CD4-positive, alpha-beta T cell (primary cell): ENCODE results near the gene CORO7. TPM values are rescaled to one million over a fixed set of nuclear protein-coding genes. Genes with fewer than 3 reads are reported as not detected.

Experiments
- ATAC-seq: fragments of 200-7000 bp; cut with Tn5 transposase; one replicate; pipeline ENCODE4 v1.10.0; 2022; ENCODE audit warnings: mild to moderate bottlenecking; ENCODE audit not compliant: poor library complexity
- CTCF ChIA-PET: fragments of 350-600 bp; sonication (Branson Sonifier 250); formaldehyde crosslinking; loops from one replicate; lab custom pipeline; 2021; ENCODE audit warnings: antibody characterized with exemption, inconsistent platforms; lab: Charles Lee
- POLR2A ChIA-PET: fragments of 350-600 bp; sonication (Branson Sonifier 250); formaldehyde crosslinking; loops from one replicate; lab custom pipeline; 2021; ENCODE audit warnings: antibody characterized with exemption, inconsistent platforms; lab: Charles Lee
- DNase-seq, 14 experiments: peaks; one replicate each; pipeline ENCODE4 v3.0.0-alpha.2; 2013 to 2020; ENCODE audit warnings: mixed read lengths in 2 of 14
- H3K27ac ChIP-seq, 2 donors: one replicate each; pipeline versions ENCODE4 v1.5.1 to v1.7.0; 2013; ENCODE audit warnings: low read length in 2 of 2, low read depth in 1 of 2, mild to moderate bottlenecking in 1 of 2
- H3K27me3 ChIP-seq, 2 experiments: 1 replicate in 1 of 2; 2 replicates in 1 of 2; pipeline versions ENCODE4 v1.6.1 to v1.7.0; 2013; ENCODE audit warnings: low read length in 2 of 2, control low read depth in 1 of 2, mild to moderate bottlenecking in 1 of 2, moderate library complexity in 1 of 2; ENCODE audit not compliant: insufficient read depth in 2 of 2, control insufficient read depth in 1 of 2
- H3K36me3 ChIP-seq: one replicate; pipeline ENCODE4 v1.6.1; 2013; ENCODE audit warnings: low read length, control low read depth; ENCODE audit not compliant: insufficient read depth
- H3K4me1 ChIP-seq: one replicate; pipeline ENCODE4 v1.6.1; 2013; ENCODE audit warnings: low read length, control low read depth; ENCODE audit not compliant: insufficient read depth
- H3K4me3 ChIP-seq: one replicate; pipeline ENCODE4 v1.5.1; 2013; ENCODE audit warnings: mild to moderate bottlenecking, low read length, moderate library complexity
- H3K9me3 ChIP-seq, 2 experiments: 1 replicate in 1 of 2; 2 replicates in 1 of 2; pipeline versions ENCODE4 v1.6.1 to v1.7.0; 2013; ENCODE audit warnings: low read length in 2 of 2, mild to moderate bottlenecking in 2 of 2, control low read depth in 1 of 2, moderate library complexity in 1 of 2; ENCODE audit not compliant: control insufficient read depth in 1 of 2, insufficient read depth in 1 of 2
- H3K27ac Mint-ChIP-seq: one replicate; pipeline ENCODE4 v1.8.0; 2020; ENCODE audit warnings: mixed read lengths
- H3K27me3 Mint-ChIP-seq: one replicate; pipeline ENCODE4 v1.8.0; 2021; ENCODE audit warnings: mixed read lengths
- H3K36me3 Mint-ChIP-seq: one replicate; pipeline ENCODE4 v1.8.0; 2021; ENCODE audit warnings: low read depth, mixed read lengths
- H3K4me1 Mint-ChIP-seq: one replicate; pipeline ENCODE4 v1.8.0; 2021; ENCODE audit warnings: low read depth, mixed read lengths
- H3K4me3 Mint-ChIP-seq: one replicate; pipeline ENCODE4 v1.8.0; 2020; ENCODE audit warnings: mild to moderate bottlenecking, mixed read lengths
- H3K9me3 Mint-ChIP-seq: one replicate; pipeline ENCODE4 v1.8.0; 2020; ENCODE audit warnings: mixed read lengths
- CTCF ChIP-seq: fragments of 200-600 bp; IDR thresholded peaks from one replicate; pipeline ENCODE4 v1.8.0; 2022; ENCODE audit warnings: antibody characterized with exemption, mild to moderate bottlenecking
- intact Hi-C, 2 experiments: fragments of 100-400 bp; cut with DNase I in 1 of 2; cut with micrococcal nuclease in 1 of 2; formaldehyde crosslinking; loops; one replicate each; pipeline versions ENCODE4 v1.15.1 to v1.9.0; 2023 to 2025; cut with DNase I, micrococcal nuclease
- total RNA-seq, 174 experiments: library from RNA in 2 of 174; stranded (reverse) in 2 of 174; gene quantifications; one replicate each; pipeline ENCODE4 v1.2.3 and lab custom pipeline; 2021 to 2026

Gene CORO7
- total RNA-seq, 2 experiments from 2014 or later = 801 to 805 TPM

DNA sequence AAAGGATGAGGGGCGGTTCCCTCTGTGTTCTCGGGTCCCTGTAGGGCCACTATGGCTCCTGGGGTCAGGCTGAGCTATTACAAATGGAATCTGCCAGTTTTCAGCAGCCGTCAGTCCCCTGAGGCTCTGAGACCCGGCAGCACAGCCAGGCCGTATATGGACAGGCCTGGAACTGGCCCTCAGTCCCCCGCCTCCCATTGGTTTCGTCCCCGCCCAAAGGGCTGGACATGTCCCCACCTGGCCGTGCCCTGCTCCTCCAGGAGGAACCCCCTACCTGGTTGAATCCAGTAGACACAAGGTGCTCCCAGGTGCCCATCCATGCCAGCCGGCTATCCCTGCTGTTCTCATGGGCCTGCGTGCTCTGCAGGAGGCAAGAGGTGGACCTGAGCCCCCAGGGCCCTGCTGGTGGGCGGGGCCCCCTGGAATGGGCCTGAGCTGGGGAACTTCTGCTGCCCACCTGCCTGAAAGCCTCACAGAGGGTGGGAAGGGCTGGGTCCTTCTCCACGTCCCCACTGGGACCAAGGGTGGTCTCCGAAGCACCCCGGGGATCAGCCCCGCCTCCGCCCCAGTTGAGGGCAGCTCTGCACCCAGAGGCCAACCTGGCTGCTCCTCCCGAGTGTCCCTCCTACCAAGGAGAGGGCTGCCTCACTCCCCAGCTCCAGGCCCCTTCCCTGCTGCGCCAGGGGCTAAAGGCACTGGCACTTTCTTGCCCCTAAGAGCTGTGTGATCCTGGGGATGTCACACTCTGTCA lies 27.9 kb downstream of the CORO7 start:
- H3K36me3 Mint-ChIP-seq = peaks cover 89% of the 10 kb centered on the region
- H3K4me1 Mint-ChIP-seq = no peaks in the 10 kb centered on the region
- DNase-seq = no peak
- POLR2A ChIA-PET = no interaction called here
- no peak for ATAC-seq
- peaks cover 97% of the 10 kb centered on the region for H3K36me3 ChIP-seq
- intact Hi-C loops = no loop called here
- H3K9me3 ChIP-seq = no peaks in the 10 kb centered on the region
- H3K27me3 ChIP-seq = no peaks in the 10 kb centered on the region
- no peak overlapping the region for H3K27ac Mint-ChIP-seq
- no peak for TF ChIP-seq CTCF
- no peaks in the 10 kb centered on the region for H3K9me3 Mint-ChIP-seq
- peaks cover 19% of the 10 kb centered on the region for H3K4me1 ChIP-seq
- CTCF ChIA-PET = no interaction called here
- no peak overlapping the region for H3K4me3 Mint-ChIP-seq
- no peak overlapping the region for H3K4me3 ChIP-seq
- H3K27ac ChIP-seq = no peak overlapping the region
- no peaks in the 10 kb centered on the region for H3K27me3 Mint-ChIP-seq

DNA sequence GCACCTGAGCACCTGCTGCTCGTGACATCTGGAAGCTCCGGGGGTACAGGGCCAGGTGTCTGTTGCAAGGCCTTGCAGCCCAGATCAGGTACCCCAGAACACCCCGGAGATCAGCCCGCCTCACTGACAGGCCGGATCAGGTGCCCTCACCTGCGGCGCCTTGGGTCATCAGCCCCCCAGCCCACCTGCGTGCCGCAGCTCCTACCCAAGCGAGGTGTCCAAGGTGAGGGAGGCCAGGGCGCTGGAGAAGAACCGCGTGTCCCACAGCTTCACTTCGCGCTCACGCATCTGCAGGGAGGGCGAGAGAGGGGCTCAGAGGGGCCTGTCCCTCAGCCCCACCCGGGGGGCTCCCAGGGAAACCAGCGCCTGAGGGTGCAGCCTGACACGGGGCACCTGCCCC lies 28.6 kb downstream of the CORO7 start:
- no peaks in the 10 kb centered on the region for H3K4me1 Mint-ChIP-seq
- peaks cover 89% of the 10 kb centered on the region for H3K36me3 Mint-ChIP-seq
- no peak for TF ChIP-seq CTCF
- CTCF ChIA-PET = no interaction called here
- POLR2A ChIA-PET = interaction anchor here (0.6 kb wide), 1 partner anchor 243 kb away, joined by 3 read pairs; no protein-coding TSS in a partner anchor
- H3K4me3 Mint-ChIP-seq = peak overlapping the region; percentile 38
- H3K27me3 Mint-ChIP-seq = no peaks in the 10 kb centered on the region
- ATAC-seq (no peak), DNase-seq (no peak)
- Histone ChIP-seq H3K4me1 (peaks cover 16% of the 10 kb centered on the region), H3K9me3 (no peaks in the 10 kb centered on the region), H3K36me3 (peaks cover 97% of the 10 kb centered on the region), H3K4me3 (no peak overlapping the region), H3K27ac (no peak overlapping the region), H3K27me3 (no peaks in the 10 kb centered on the region)
- intact Hi-C loops = loop anchor here in 1 of 2 experiments (2.0 kb wide), 1 partner anchor 15 kb away; no protein-coding TSS in a partner anchor
- H3K27ac Mint-ChIP-seq = no peak overlapping the region
- no peaks in the 10 kb centered on the region for H3K9me3 Mint-ChIP-seq

- ChIA-PET CTCF (no interaction called here), POLR2A (interaction anchor here (0.6 kb wide), 1 partner anchor 243 kb away, joined by 3 read pairs; no protein-coding TSS in a partner anchor)
- ATAC-seq = no peak
- no peak for TF ChIP-seq CTCF
- H3K36me3 Mint-ChIP-seq = peaks cover 91% of the 10 kb centered on the region
- no peaks in the 10 kb centered on the region for H3K27me3 Mint-ChIP-seq
- peaks cover 11% of the 10 kb centered on the region for H3K4me1 ChIP-seq
- peak overlapping the region; percentile 80 for H3K27ac Mint-ChIP-seq
- H3K9me3 Mint-ChIP-seq = no peaks in the 10 kb centered on the region
- peak overlapping the region; percentile 38 for H3K4me3 Mint-ChIP-seq
- H3K27ac ChIP-seq = no peak overlapping the region
- no peaks in the 10 kb centered on the region for H3K27me3 ChIP-seq
- no peaks in the 10 kb centered on the region for H3K4me1 Mint-ChIP-seq
- peaks cover 95% of the 10 kb centered on the region for H3K36me3 ChIP-seq
- intact Hi-C loops = loop anchor here in 1 of 2 experiments (2.0 kb wide), 1 partner anchor 14 kb away; no protein-coding TSS in a partner anchor
- H3K9me3 ChIP-seq = no peaks in the 10 kb centered on the region
- H3K4me3 ChIP-seq = no peak overlapping the region
- no peak for DNase-seq
Observed at GRCh38 chr16:4386951-4387565, 29.3 kb downstream of the CORO7 start.
